HL-60/S4 (cell line): ENCODE data around the gene NUDT17.

Source experiments
- in situ Hi-C: fragments of 300-500 bp; cut with MboI; formaldehyde crosslinking; loops from 2 replicates; pipeline ENCODE4 v1.14.3; 2022; ENCODE audit warnings: low sequenced_read_pairs

NUDT17 gene

GRCh38 chr1:145846201-145846612 is 777 bp downstream of the NUDT17 start:
- in situ Hi-C loops: no loop called here

- in situ Hi-C loops: no loop called here
Measured at GRCh38 chr1:145847827-145848226, 2.4 kb downstream of the NUDT17 start.

GRCh38 chr1:145849356-145850160 is 4.1 kb downstream of the NUDT17 start:
- in situ Hi-C loops: loop anchor here (10.0 kb wide), 1 partner anchor 115 kb away; the partner anchor contains the start of genes ANKRD34A and POLR3GL

GRCh38 chr1:145855426-145855948 is 10.1 kb downstream of the NUDT17 start:
- in situ Hi-C loops: loop anchor here (10.0 kb wide), 1 partner anchor 109 kb away; the partner anchor contains the start of genes ANKRD34A and POLR3GL

- in situ Hi-C loops: loop anchor here (10.0 kb wide), 1 partner anchor 108 kb away; the partner anchor contains the start of genes ANKRD34A and POLR3GL
Measured at GRCh38 chr1:145857170-145857569, 11.7 kb downstream of the NUDT17 start.

- in situ Hi-C loops: loop anchor here (10.0 kb wide), 1 partner anchor 106 kb away; the partner anchor contains the start of genes ANKRD34A and POLR3GL
Measured at GRCh38 chr1:145858238-145858900, 12.9 kb downstream of the NUDT17 start.

- in situ Hi-C loops: loop anchor here (10.0 kb wide), 1 partner anchor 106 kb away; the partner anchor contains the start of genes ANKRD34A and POLR3GL
Measured at GRCh38 chr1:145858901-145859490, 13.6 kb downstream of the NUDT17 start, which contains the start of gene PIAS3. TSS of gene PIAS3 (minus strand) at chr1:145859081. CDS start at chr1:145858990, 91 bp downstream.

GRCh38 chr1:145859491-145860023 is 14.1 kb downstream of the NUDT17 start:
- in situ Hi-C loops: loop anchor here (10.0 kb wide), 1 partner anchor 105 kb away; the partner anchor contains the start of genes ANKRD34A and POLR3GL

GRCh38 chr1:145863282-145864018 is 18.0 kb downstream of the NUDT17 start:
- in situ Hi-C loops: no loop called here

- in situ Hi-C loops: no loop called here
Measured at GRCh38 chr1:145868232-145868631, 22.8 kb downstream of the NUDT17 start.

- in situ Hi-C loops: no loop called here
Measured at GRCh38 chr1:145871994-145872924, 26.8 kb downstream of the NUDT17 start.

- in situ Hi-C loops: no loop called here
Measured at GRCh38 chr1:145874646-145875045, 29.2 kb downstream of the NUDT17 start.

- in situ Hi-C loops: no loop called here
Measured at GRCh38 chr1:145877923-145878486, 32.6 kb downstream of the NUDT17 start.

- in situ Hi-C loops: no loop called here
Measured at GRCh38 chr1:145878724-145879123, 33.3 kb downstream of the NUDT17 start.

GRCh38 chr1:145879775-145880174 is 34.3 kb downstream of the NUDT17 start:
- in situ Hi-C loops: no loop called here

- in situ Hi-C loops: no loop called here
Measured at GRCh38 chr1:145884675-145885074, 39.2 kb downstream of the NUDT17 start.

GRCh38 chr1:145885738-145886287 is 40.4 kb downstream of the NUDT17 start, which contains the start of gene ANKRD35:
TSS of gene ANKRD35 (minus strand) at chr1:145885866. CDS start at chr1:145885758, 108 bp downstream.
- in situ Hi-C loops: no loop called here

- in situ Hi-C loops: no loop called here
Measured at GRCh38 chr1:145886390-145886789, 41.0 kb downstream of the NUDT17 start.
